Measurements from ENCODE around the gene NTNG1. TPM values are rescaled to one million over a fixed set of nuclear protein-coding genes. Genes with fewer than 3 reads are reported as not detected.

Gene NTNG1
- total RNA-seq, 2 donors from 2014 or later = 2.5 to 2.6 TPM

GRCh38 chr1:107358619-107359327 lies 217.9 kb downstream of the NTNG1 start:
- Mint-ChIP-seq H3K4me3 (no peak overlapping the region), H3K9me3 (no peaks in the 10 kb centered on the region), H3K27ac (no peak overlapping the region), H3K27me3 (ENCODE audit: insufficient read depth) (no peaks in the 10 kb centered on the region), H3K4me1 (peaks cover 19% of the 10 kb centered on the region), H3K36me3 (ENCODE audit: low read depth) (no peaks in the 10 kb centered on the region)
- no peak overlapping the region for H3K9ac ChIP-seq (ENCODE audit: extremely low read depth, low read length, poor library complexity, severe bottlenecking)
- 40 to 86% methylated on average over 1 to 5 of the region's 5 CpGs for WGBS, 2 experiments (ENCODE audit: insufficient coverage in 1 of 2, insufficient read length in 1 of 2)
- no peaks in the 10 kb centered on the region for H3K4me1 ChIP-seq (ENCODE audit: control insufficient read depth, insufficient read depth, low read length)
- H3K9me3 ChIP-seq (ENCODE audit: control insufficient read depth, low read length) = no peaks in the 10 kb centered on the region
- DNase-seq = no peak
- H3K27ac ChIP-seq (ENCODE audit: low read depth, low read length) = no peak overlapping the region
- TF ChIP-seq CTCF (conservative IDR thresholded peaks at IDR 0.05) = no peak
- H3K27me3 ChIP-seq (ENCODE audit: control insufficient read depth, insufficient read depth, low read length, poor library complexity, severe bottlenecking) = no peaks in the 10 kb centered on the region
- H3K36me3 ChIP-seq (ENCODE audit: control insufficient read depth, insufficient read depth, low read length) = no peaks in the 10 kb centered on the region
- no peak overlapping the region for H3K4me3 ChIP-seq (ENCODE audit: low read length)

- Histone ChIP-seq H3K9me3 (ENCODE audit: control insufficient read depth, low read length) (no peaks in the 10 kb centered on the region), H3K9ac (ENCODE audit: extremely low read depth, low read length, poor library complexity, severe bottlenecking) (no peak overlapping the region), H3K4me3 (ENCODE audit: low read length) (no peak overlapping the region), H3K27me3 (ENCODE audit: control insufficient read depth, insufficient read depth, low read length, poor library complexity, severe bottlenecking) (no peaks in the 10 kb centered on the region), H3K36me3 (ENCODE audit: control insufficient read depth, insufficient read depth, low read length) (no peaks in the 10 kb centered on the region), H3K27ac (ENCODE audit: low read depth, low read length) (no peak overlapping the region), H3K4me1 (ENCODE audit: control insufficient read depth, insufficient read depth, low read length) (no peaks in the 10 kb centered on the region)
- TF ChIP-seq CTCF (conservative IDR thresholded peaks at IDR 0.05) = no peak
- Mint-ChIP-seq H3K36me3 (ENCODE audit: low read depth) (no peaks in the 10 kb centered on the region), H3K4me1 (peaks cover 23% of the 10 kb centered on the region), H3K27ac (no peak overlapping the region), H3K9me3 (no peaks in the 10 kb centered on the region), H3K4me3 (no peak overlapping the region), H3K27me3 (ENCODE audit: insufficient read depth) (no peaks in the 10 kb centered on the region)
- WGBS, 2 experiments (ENCODE audit: insufficient coverage in 1 of 2, insufficient read length in 1 of 2) = 84 to 100% methylated on average over 1 to 5 of the region's 5 CpGs
- DNase-seq = no peak
These were observed 218.8 kb downstream of the NTNG1 start for GRCh38 chr1:107359472-107360241.

DNA sequence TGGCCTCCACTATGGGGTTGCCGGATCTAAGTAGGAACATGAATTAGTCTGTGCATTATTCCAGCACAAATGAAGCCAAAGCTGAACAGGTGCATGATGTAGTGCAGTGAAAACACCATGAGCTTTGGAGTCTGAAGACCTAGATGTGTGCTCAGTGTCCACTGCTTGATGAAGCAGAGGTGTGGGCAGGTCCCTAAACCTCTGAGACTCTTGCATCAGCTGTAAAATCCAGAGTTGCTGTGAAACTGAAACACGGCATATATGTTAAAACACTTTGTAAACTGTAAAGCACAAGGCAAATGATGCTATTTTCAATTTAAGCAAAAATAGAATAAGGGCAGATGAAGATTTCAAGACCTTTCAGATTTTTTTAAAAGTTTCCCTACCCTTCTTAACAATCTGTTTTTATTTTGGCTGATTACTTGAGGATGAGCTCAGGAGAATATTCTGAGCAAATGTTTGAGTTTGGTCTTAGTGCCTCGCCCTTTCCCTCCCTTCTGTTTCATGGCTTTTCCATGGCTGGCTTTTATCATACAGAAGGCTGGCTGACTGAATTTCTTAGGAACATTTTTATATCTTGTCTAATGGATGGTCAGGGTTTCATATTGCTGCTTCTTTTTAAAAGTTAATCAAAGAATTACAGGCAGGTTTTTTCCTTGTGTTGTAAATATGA lies 221.8 kb downstream of the NTNG1 start:
- DNase-seq = no peak
- no peaks in the 10 kb centered on the region for H3K4me1 ChIP-seq (ENCODE audit: control insufficient read depth, insufficient read depth, low read length)
- Mint-ChIP-seq H3K36me3 (ENCODE audit: low read depth) (no peaks in the 10 kb centered on the region), H3K4me1 (peaks cover 24% of the 10 kb centered on the region), H3K27me3 (ENCODE audit: insufficient read depth) (no peaks in the 10 kb centered on the region), H3K4me3 (no peak overlapping the region), H3K9me3 (no peaks in the 10 kb centered on the region), H3K27ac (no peak overlapping the region)
- H3K36me3 ChIP-seq (ENCODE audit: control insufficient read depth, insufficient read depth, low read length) = no peaks in the 10 kb centered on the region
- no peak overlapping the region for H3K4me3 ChIP-seq (ENCODE audit: low read length)
- H3K27me3 ChIP-seq (ENCODE audit: control insufficient read depth, insufficient read depth, low read length, poor library complexity, severe bottlenecking) = no peaks in the 10 kb centered on the region
- H3K27ac ChIP-seq (ENCODE audit: low read depth, low read length) = no peak overlapping the region
- 94 to 96% methylated on average over 3 of the region's 3 CpGs for WGBS, 2 experiments (ENCODE audit: insufficient coverage in 1 of 2, insufficient read length in 1 of 2)
- TF ChIP-seq CTCF (conservative IDR thresholded peaks at IDR 0.05) = no peak
- H3K9me3 ChIP-seq (ENCODE audit: control insufficient read depth, low read length) = no peaks in the 10 kb centered on the region
- H3K9ac ChIP-seq (ENCODE audit: extremely low read depth, low read length, poor library complexity, severe bottlenecking) = no peak overlapping the region
